ENCODE measurements around the gene SENP5.
A peak's percentile ranks its signal among the peaks of the same experiment; 100 is the strongest.

The SENP5 gene

GRCh38 chr3:196966526-196967401, 99.0 kb downstream of the SENP5 start:
- H3K9me3 ChIP-seq = no peaks in the 10 kb centered on the region; the same call in 1 of the 2 replicates
- TF ChIP-seq, protein P1, sequence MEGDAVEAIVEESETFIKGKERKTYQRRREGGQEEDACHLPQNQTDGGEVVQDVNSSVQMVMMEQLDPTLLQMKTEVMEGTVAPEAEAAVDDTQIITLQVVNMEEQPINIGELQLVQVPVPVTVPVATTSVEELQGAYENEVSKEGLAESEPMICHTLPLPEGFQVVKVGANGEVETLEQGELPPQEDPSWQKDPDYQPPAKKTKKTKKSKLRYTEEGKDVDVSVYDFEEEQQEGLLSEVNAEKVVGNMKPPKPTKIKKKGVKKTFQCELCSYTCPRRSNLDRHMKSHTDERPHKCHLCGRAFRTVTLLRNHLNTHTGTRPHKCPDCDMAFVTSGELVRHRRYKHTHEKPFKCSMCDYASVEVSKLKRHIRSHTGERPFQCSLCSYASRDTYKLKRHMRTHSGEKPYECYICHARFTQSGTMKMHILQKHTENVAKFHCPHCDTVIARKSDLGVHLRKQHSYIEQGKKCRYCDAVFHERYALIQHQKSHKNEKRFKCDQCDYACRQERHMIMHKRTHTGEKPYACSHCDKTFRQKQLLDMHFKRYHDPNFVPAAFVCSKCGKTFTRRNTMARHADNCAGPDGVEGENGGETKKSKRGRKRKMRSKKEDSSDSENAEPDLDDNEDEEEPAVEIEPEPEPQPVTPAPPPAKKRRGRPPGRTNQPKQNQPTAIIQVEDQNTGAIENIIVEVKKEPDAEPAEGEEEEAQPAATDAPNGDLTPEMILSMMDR (IDR thresholded peaks at IDR 0.05; ENCODE audit: low read depth, low read length) = no peak
- no peaks in the 10 kb centered on the region for H3K4me1 ChIP-seq
- no peak for DNase-seq
- no peaks in the 10 kb centered on the region for H3K36me3 ChIP-seq
- peaks cover 9% of the 10 kb centered on the region for H3K27me3 ChIP-seq
- no peak overlapping the region for H3K4me3 ChIP-seq (ENCODE audit: low read depth, low read length)

DNA sequence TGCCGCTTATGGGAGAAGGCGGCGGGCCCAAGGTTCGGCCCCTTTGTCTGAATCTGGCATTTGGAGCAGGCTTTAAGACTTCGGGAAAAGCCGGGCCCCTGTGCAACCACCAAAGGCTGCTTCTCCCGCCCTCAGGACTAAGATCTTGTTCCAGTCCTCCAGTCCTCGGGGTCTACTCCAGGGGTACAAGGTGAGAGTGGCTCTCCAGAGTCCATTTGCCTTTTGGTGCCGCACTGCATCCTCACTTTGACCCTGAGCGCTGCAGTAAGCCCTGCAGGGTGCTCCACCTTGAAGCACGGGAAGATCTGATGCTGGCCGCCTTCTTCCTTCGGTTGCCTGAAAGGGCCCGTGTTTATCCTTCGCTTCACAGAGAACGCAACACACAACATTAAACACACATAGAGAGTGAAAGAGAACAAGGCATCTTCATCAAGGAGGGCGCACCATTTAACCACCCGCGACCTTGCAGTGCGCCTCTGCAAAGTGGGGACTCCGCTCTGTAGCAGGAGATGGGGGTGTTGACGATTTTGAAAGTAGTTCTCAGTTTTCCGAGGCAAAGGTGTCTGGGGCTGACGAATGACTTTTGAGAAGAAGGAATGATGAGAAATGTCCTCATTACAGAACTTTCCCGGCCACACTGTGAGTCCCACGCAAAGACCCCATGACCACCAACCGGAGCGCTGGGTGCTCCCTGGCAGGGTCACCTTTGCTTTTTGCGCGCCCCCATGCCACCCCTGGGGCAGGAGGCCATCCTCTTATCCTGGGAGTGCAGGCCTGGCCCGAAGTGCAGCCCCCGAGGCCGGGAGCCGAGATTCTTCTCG, 99.9 kb downstream of the SENP5 start:
- H3K4me3 ChIP-seq (ENCODE audit: low read depth, low read length) = peak overlapping the region; percentile 49; the same call in 1 of the 2 replicates
- no peak for DNase-seq
- TF ChIP-seq, protein P1 (IDR thresholded peaks at IDR 0.05; ENCODE audit: low read depth, low read length) = no peak
- H3K36me3 ChIP-seq = no peaks in the 10 kb centered on the region
- H3K4me1 ChIP-seq = no peaks in the 10 kb centered on the region
- H3K9me3 ChIP-seq = no peaks in the 10 kb centered on the region; the same call in 1 of the 2 replicates
- peaks cover 9% of the 10 kb centered on the region for H3K27me3 ChIP-seq

GRCh38 chr3:196968233-196969133, 100.8 kb downstream of the SENP5 start, which contains the start of gene PIGZ:
Gene PIGZ, minus strand, starts transcription at chr3:196968833. Its CDS starts 16,802 bp downstream, at chr3:196952031.
- peak within 1 kb of the TSS; percentile 74 for H3K4me3 ChIP-seq (ENCODE audit: low read depth, low read length)
- no peaks in the 10 kb centered on the region for H3K36me3 ChIP-seq
- H3K27me3 ChIP-seq = peaks cover 9% of the 10 kb centered on the region
- TF ChIP-seq, protein P1 (IDR thresholded peaks at IDR 0.05; ENCODE audit: low read depth, low read length) = no peak
- DNase-seq = peak; percentile 55
- no peaks in the 10 kb centered on the region for H3K4me1 ChIP-seq
- H3K9me3 ChIP-seq = no peaks in the 10 kb centered on the region; the same call in 1 of the 2 replicates

DNA sequence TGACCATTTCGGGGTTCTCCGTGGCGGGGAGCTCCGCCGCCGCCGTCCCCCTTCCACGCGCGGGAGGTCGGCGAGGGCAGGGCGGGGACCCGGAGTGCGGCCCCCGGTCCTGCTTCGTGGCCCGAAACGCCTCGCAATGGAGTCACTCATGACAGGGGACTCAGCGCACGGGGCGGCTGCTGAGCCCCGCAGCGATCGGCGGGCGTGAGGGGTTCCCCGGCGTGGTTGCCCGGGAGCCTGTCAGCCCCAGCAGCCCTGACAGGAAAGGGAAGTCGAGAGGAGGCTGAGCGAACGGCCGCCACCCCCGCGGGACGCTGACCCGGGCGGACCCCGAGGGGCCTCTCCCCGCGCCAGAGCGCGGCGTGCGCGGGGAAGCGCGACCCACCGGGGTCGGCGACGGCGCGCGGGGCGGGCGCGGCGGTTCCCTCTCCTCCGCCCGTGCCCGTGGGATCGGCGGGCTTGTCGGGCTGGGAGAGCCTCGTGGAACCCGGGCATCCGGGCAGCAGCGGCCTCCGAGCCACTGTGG, 101.5 kb downstream of the SENP5 start:
- peak; percentile 58 for DNase-seq
- H3K9me3 ChIP-seq = no peaks in the 10 kb centered on the region; the same call in 1 of the 2 replicates
- no peaks in the 10 kb centered on the region for H3K36me3 ChIP-seq
- no peaks in the 10 kb centered on the region for H3K4me1 ChIP-seq
- H3K27me3 ChIP-seq = peaks cover 9% of the 10 kb centered on the region
- TF ChIP-seq, protein P1 (IDR thresholded peaks at IDR 0.05; ENCODE audit: low read depth, low read length) = no peak
- H3K4me3 ChIP-seq (ENCODE audit: low read depth, low read length) = peak overlapping the region; percentile 74

DNA sequence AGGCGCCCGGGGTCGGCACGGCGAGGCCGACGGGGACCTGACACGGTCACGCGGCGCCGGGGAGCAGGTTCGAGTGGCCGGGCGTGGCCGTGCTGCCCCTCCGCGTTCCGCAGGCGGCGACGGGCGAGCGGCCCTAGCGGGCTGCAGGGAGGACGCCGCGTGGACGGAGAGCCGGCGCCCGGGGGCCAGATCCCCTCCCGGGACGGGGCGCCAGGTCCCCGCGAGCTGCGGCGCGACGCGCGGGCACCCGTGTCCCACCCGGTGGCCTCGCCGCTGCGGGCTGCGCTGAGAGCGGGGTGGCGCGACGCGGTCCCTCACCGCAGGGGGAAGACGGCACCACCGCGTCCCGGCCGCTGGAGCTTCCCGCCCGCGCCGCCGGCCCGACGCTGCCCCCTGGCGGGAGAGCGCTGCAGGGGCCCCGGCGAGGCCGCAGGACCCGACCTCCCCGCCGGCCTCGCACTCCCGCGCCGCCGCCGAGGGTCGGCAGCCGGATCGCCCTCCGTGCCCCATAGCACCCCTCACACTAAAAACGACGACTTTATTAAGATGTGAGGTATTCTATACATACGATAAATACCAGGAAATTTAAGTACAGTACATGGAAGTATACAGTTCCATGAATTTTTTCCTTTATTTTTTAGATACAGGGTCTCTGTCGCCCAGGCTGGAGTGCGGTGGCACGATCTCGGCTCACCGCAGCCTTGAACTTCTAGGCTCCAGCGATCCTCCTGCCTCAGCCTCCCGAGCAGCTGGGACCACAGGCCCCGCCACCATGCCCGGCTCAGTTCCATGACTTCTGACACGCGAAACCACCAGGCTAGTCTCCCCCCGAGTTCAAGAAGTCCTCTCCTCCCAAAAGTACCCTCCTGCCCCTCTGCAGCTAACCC, 102.2 kb downstream of the SENP5 start:
- Histone ChIP-seq H3K4me3 (ENCODE audit: low read depth, low read length) (peak overlapping the region; percentile 74), H3K27me3 (peaks cover 9% of the 10 kb centered on the region), H3K4me1 (no peaks in the 10 kb centered on the region), H3K36me3 (no peaks in the 10 kb centered on the region), H3K9me3 (no peaks in the 10 kb centered on the region; the same call in 1 of the 2 replicates)
- peak; percentile 85 for DNase-seq
- TF ChIP-seq, protein P1 (IDR thresholded peaks at IDR 0.05; ENCODE audit: low read depth, low read length) = no peak; the same call in 1 of the 2 replicates
